Measurements from ENCODE around the gene ATG101. TPM values are rescaled to one million over a fixed set of nuclear protein-coding genes. Genes with fewer than 3 reads are reported as not detected.

ATG101 gene
- total RNA-seq, 4 donors from 2014 or later, result 23.3 to 49.4 (median 37.3) TPM

DNA sequence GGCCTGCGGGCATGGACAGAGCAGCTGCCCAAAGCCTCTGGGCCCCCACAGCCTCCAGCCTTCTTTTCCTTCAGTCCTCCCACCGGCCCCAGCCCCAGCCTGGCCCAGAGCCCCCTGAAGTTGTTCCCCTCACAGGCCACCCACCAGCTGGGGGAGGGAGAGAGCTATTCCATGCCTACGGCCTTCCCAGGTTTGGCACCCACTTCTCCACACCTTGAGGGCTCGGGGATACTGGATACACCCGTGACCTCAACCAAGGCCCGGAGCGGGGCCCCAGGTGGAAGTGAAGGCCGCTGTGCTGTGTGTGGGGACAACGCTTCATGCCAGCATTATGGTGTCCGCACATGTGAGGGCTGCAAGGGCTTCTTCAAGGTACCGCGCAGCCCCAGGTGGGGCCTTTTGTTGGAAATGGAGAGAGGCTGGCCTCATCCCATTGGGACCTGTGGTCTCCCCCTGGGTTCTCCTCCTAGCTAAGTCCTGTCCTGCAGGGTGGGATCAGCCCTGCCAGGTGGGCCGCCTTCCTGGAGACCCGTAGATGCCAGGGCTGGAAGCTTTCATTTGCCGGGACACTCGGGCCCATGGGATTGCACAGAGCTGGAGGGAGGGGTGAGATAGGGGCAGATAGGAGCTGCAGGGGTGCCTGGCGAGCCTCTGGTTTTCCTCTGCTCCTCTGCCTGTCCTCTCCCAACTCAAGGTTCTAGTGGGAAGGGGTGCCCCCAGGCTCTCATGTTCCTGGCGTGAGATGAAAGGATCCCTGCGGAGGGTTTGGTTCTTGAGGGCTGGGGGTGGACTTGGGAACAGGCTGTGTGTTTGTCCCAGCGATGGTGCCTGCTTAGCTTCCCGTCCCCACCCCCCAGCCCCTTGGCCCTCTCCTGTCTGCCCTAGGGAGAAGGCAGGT lies 14.7 kb upstream of the ATG101 start:
- H3K4me1 ChIP-seq, result peaks cover 9 to 17% of the 10 kb centered on the region in 2 donors
- ATAC-seq, result no peak
- H3K9me3 ChIP-seq, result no peaks in the 10 kb centered on the region
- H3K27ac ChIP-seq, result peak overlapping the region; percentile 90 to 98 (median 94)
- H3K4me3 ChIP-seq, result no peak overlapping the region
- H3K36me3 ChIP-seq, result peaks cover 0 to 56% of the 10 kb centered on the region in 2 donors
- peak in 1 of 2 donors; percentile 13 for DNase-seq
- TF ChIP-seq, protein P1, sequence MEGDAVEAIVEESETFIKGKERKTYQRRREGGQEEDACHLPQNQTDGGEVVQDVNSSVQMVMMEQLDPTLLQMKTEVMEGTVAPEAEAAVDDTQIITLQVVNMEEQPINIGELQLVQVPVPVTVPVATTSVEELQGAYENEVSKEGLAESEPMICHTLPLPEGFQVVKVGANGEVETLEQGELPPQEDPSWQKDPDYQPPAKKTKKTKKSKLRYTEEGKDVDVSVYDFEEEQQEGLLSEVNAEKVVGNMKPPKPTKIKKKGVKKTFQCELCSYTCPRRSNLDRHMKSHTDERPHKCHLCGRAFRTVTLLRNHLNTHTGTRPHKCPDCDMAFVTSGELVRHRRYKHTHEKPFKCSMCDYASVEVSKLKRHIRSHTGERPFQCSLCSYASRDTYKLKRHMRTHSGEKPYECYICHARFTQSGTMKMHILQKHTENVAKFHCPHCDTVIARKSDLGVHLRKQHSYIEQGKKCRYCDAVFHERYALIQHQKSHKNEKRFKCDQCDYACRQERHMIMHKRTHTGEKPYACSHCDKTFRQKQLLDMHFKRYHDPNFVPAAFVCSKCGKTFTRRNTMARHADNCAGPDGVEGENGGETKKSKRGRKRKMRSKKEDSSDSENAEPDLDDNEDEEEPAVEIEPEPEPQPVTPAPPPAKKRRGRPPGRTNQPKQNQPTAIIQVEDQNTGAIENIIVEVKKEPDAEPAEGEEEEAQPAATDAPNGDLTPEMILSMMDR (IDR thresholded peaks at IDR 0.05 in 4 of 5, conservative IDR thresholded peaks at IDR 0.05 in 1 of 5), result no peak
- no peak for TF ChIP-seq POLR2A (IDR thresholded peaks at IDR 0.05)
- H3K27me3 ChIP-seq, result no peaks in the 10 kb centered on the region
- in situ Hi-C loops (cut with MboI; ENCODE audit: low sequenced_read_pairs in 4 of 4) (no loop called here), intact Hi-C loops (cut with DNase I; ENCODE audit: low total_unique reads) (no loop called here)

DNA sequence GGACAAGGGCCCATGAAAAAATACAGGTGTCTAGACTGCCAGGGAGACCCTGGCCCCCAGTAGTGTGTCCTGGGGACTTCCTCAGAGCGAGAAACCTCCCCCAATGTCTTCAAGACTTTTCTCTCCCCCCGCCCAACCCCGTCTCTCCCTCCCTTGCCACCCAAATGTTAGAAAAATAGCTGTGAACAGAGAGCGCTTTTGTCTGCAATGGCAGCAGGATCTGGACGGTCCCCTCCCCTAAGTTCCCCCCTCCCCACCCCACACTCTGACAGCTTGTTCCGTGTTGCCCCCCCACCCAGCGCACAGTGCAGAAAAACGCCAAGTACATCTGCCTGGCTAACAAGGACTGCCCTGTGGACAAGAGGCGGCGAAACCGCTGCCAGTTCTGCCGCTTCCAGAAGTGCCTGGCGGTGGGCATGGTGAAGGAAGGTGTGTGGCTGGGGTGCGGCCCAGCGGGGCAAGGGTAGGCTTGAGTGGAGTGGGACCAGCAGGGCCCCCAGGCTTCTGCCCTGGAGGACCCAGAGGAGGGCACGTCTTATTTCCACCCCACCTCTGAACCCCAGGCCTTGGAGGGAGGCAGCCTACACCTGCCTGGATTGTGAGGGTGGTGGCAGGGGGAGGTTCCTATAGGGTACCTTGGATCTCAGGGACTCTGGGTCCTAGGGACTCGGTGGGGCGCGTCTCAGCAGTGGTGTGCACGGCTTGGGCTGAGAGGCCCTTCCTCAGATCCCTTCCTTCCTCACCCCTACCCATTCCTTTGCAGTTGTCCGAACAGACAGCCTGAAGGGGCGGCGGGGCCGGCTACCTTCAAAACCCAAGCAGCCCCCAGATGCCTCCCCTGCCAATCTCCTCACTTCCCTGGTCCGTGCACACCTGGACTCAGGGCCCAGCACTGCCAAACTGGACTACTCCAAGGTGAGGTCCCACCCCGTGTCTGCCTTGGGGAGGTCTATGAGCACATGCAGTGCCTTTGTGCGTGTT lies 13.8 kb upstream of the ATG101 start:
- H3K36me3 ChIP-seq, result peaks cover 0 to 56% of the 10 kb centered on the region in 2 donors
- H3K27me3 ChIP-seq, result no peaks in the 10 kb centered on the region
- DNase-seq (peak in 1 of 2 donors; percentile 29), ATAC-seq (no peak)
- H3K9me3 ChIP-seq, result no peaks in the 10 kb centered on the region
- H3K27ac ChIP-seq, result peak overlapping the region; percentile 90 to 98 (median 94)
- H3K4me3 ChIP-seq, result no peak overlapping the region
- in situ Hi-C loops (cut with MboI; ENCODE audit: low sequenced_read_pairs in 4 of 4) (no loop called here), intact Hi-C loops (cut with DNase I; ENCODE audit: low total_unique reads) (no loop called here)
- peaks cover 4 to 14% of the 10 kb centered on the region in 2 donors for H3K4me1 ChIP-seq
- TF ChIP-seq, protein P1 (IDR thresholded peaks at IDR 0.05 in 4 of 5, conservative IDR thresholded peaks at IDR 0.05 in 1 of 5), result no peak
- peak in 1 of 2 donors; percentile 15 for TF ChIP-seq POLR2A (IDR thresholded peaks at IDR 0.05)

DNA sequence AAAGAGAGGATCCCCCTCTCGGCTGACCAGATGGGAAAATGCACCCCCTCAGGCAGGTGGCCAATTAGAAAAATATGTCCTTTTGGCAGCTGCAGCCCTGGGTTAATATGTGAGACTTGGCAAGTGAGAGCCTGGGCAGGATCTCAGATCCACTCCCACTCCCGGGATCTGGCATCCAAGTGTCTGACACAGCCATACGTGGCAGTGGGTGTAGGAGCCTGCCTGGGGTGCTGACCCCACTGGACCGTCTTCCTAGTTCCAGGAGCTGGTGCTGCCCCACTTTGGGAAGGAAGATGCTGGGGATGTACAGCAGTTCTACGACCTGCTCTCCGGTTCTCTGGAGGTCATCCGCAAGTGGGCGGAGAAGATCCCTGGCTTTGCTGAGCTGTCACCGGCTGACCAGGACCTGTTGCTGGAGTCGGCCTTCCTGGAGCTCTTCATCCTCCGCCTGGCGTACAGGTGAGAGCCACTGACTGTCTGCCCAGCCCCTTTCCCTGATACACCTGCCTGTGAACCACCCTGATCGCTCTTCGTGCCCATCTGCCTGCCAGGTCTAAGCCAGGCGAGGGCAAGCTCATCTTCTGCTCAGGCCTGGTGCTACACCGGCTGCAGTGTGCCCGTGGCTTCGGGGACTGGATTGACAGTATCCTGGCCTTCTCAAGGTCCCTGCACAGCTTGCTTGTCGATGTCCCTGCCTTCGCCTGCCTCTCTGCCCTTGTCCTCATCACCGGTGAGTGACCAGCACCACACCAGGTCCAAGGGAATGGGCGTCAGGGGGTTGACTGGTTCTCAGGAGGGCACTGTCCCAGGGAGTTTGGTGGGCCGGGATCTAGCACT lies 12.8 kb upstream of the ATG101 start:
- in situ Hi-C loops (cut with MboI; ENCODE audit: low sequenced_read_pairs in 4 of 4), result no loop called here
- ATAC-seq (no peak), DNase-seq (peak in 1 of 2 donors; percentile 28)
- H3K27ac ChIP-seq, result peak overlapping the region; percentile 90 to 98 (median 94)
- H3K27me3 ChIP-seq, result no peaks in the 10 kb centered on the region
- no peak overlapping the region for H3K4me3 ChIP-seq
- TF ChIP-seq POLR2A (IDR thresholded peaks at IDR 0.05), result no peak
- TF ChIP-seq, protein P1 (IDR thresholded peaks at IDR 0.05 in 4 of 5, conservative IDR thresholded peaks at IDR 0.05 in 1 of 5), result no peak
- H3K9me3 ChIP-seq, result no peaks in the 10 kb centered on the region
- peaks cover 0 to 56% of the 10 kb centered on the region in 2 donors for H3K36me3 ChIP-seq
- intact Hi-C loops (cut with DNase I; ENCODE audit: low total_unique reads), result no loop called here
- H3K4me1 ChIP-seq, result peaks cover 1 to 14% of the 10 kb centered on the region in 2 donors
